CD4-positive, alpha-beta T cell (primary cell): ENCODE results near the gene AFAP1. TPM values are rescaled to one million over a fixed set of nuclear protein-coding genes. Genes with fewer than 3 reads are reported as not detected.

Experiments used
- ATAC-seq: fragments of 200-7000 bp; cut with Tn5 transposase; one replicate; pipeline ENCODE4 v1.10.0; 2022; ENCODE audit warnings: mild to moderate bottlenecking; ENCODE audit not compliant: poor library complexity
- CTCF ChIA-PET: fragments of 350-600 bp; sonication (Branson Sonifier 250); formaldehyde crosslinking; loops from one replicate; lab custom pipeline; 2021; ENCODE audit warnings: antibody characterized with exemption, inconsistent platforms; lab: Charles Lee
- POLR2A ChIA-PET: fragments of 350-600 bp; sonication (Branson Sonifier 250); formaldehyde crosslinking; loops from one replicate; lab custom pipeline; 2021; ENCODE audit warnings: antibody characterized with exemption, inconsistent platforms; lab: Charles Lee
- DNase-seq, 14 experiments: peaks; one replicate each; pipeline ENCODE4 v3.0.0-alpha.2; 2013 to 2020; ENCODE audit warnings: mixed read lengths in 2 of 14
- H3K27ac ChIP-seq, 2 donors: one replicate each; pipeline versions ENCODE4 v1.5.1 to v1.7.0; 2013; ENCODE audit warnings: low read length in 2 of 2, low read depth in 1 of 2, mild to moderate bottlenecking in 1 of 2
- H3K27me3 ChIP-seq, 2 experiments: 1 replicate in 1 of 2; 2 replicates in 1 of 2; pipeline versions ENCODE4 v1.6.1 to v1.7.0; 2013; ENCODE audit warnings: low read length in 2 of 2, control low read depth in 1 of 2, mild to moderate bottlenecking in 1 of 2, moderate library complexity in 1 of 2; ENCODE audit not compliant: insufficient read depth in 2 of 2, control insufficient read depth in 1 of 2
- H3K36me3 ChIP-seq: one replicate; pipeline ENCODE4 v1.6.1; 2013; ENCODE audit warnings: low read length, control low read depth; ENCODE audit not compliant: insufficient read depth
- H3K4me1 ChIP-seq: one replicate; pipeline ENCODE4 v1.6.1; 2013; ENCODE audit warnings: low read length, control low read depth; ENCODE audit not compliant: insufficient read depth
- H3K4me3 ChIP-seq: one replicate; pipeline ENCODE4 v1.5.1; 2013; ENCODE audit warnings: mild to moderate bottlenecking, low read length, moderate library complexity
- H3K9me3 ChIP-seq, 2 experiments: 1 replicate in 1 of 2; 2 replicates in 1 of 2; pipeline versions ENCODE4 v1.6.1 to v1.7.0; 2013; ENCODE audit warnings: low read length in 2 of 2, mild to moderate bottlenecking in 2 of 2, control low read depth in 1 of 2, moderate library complexity in 1 of 2; ENCODE audit not compliant: control insufficient read depth in 1 of 2, insufficient read depth in 1 of 2
- H3K27ac Mint-ChIP-seq: one replicate; pipeline ENCODE4 v1.8.0; 2020; ENCODE audit warnings: mixed read lengths
- H3K27me3 Mint-ChIP-seq: one replicate; pipeline ENCODE4 v1.8.0; 2021; ENCODE audit warnings: mixed read lengths
- H3K36me3 Mint-ChIP-seq: one replicate; pipeline ENCODE4 v1.8.0; 2021; ENCODE audit warnings: low read depth, mixed read lengths
- H3K4me1 Mint-ChIP-seq: one replicate; pipeline ENCODE4 v1.8.0; 2021; ENCODE audit warnings: low read depth, mixed read lengths
- H3K4me3 Mint-ChIP-seq: one replicate; pipeline ENCODE4 v1.8.0; 2020; ENCODE audit warnings: mild to moderate bottlenecking, mixed read lengths
- H3K9me3 Mint-ChIP-seq: one replicate; pipeline ENCODE4 v1.8.0; 2020; ENCODE audit warnings: mixed read lengths
- intact Hi-C, 2 experiments: fragments of 100-400 bp; cut with DNase I in 1 of 2; cut with micrococcal nuclease in 1 of 2; formaldehyde crosslinking; loops; one replicate each; pipeline versions ENCODE4 v1.15.1 to v1.9.0; 2023 to 2025; cut with DNase I, micrococcal nuclease
- total RNA-seq, 174 experiments: library from RNA in 2 of 174; stranded (reverse) in 2 of 174; gene quantifications; one replicate each; pipeline ENCODE4 v1.2.3 and lab custom pipeline; 2021 to 2026
- TF ChIP-seq, protein P1 (sequence below): fragments of 200-600 bp; IDR thresholded peaks from one replicate; pipeline ENCODE4 v1.8.0; 2022; ENCODE audit warnings: antibody characterized with exemption, mild to moderate bottlenecking

The AFAP1 gene
- total RNA-seq, 2 experiments from 2014 or later, result 9.8 to 10.9 TPM

GRCh38 chr4:7768736-7769135 lies 170.9 kb downstream of the AFAP1 start:
- POLR2A ChIA-PET, result no interaction called here

GRCh38 chr4:7767966-7768365 lies 171.7 kb downstream of the AFAP1 start:
- Histone ChIP-seq H3K4me3 (no peak overlapping the region), H3K4me1 (peaks cover 12% of the 10 kb centered on the region), H3K27me3 (no peaks in the 10 kb centered on the region), H3K27ac (no peak overlapping the region), H3K36me3 (peaks cover 11% of the 10 kb centered on the region), H3K9me3 (no peaks in the 10 kb centered on the region)
- intact Hi-C loops, result no loop called here
- H3K36me3 Mint-ChIP-seq, result peaks cover 48% of the 10 kb centered on the region
- H3K9me3 Mint-ChIP-seq, result no peaks in the 10 kb centered on the region
- CTCF ChIA-PET, result no interaction called here
- peaks cover 22% of the 10 kb centered on the region for H3K4me1 Mint-ChIP-seq
- no peak for DNase-seq
- no peak overlapping the region for H3K27ac Mint-ChIP-seq
- POLR2A ChIA-PET, result interaction anchor here (0.6 kb wide), 1 partner anchor 12 kb away, joined by 3 read pairs; no protein-coding TSS in a partner anchor
- TF ChIP-seq, protein P1, sequence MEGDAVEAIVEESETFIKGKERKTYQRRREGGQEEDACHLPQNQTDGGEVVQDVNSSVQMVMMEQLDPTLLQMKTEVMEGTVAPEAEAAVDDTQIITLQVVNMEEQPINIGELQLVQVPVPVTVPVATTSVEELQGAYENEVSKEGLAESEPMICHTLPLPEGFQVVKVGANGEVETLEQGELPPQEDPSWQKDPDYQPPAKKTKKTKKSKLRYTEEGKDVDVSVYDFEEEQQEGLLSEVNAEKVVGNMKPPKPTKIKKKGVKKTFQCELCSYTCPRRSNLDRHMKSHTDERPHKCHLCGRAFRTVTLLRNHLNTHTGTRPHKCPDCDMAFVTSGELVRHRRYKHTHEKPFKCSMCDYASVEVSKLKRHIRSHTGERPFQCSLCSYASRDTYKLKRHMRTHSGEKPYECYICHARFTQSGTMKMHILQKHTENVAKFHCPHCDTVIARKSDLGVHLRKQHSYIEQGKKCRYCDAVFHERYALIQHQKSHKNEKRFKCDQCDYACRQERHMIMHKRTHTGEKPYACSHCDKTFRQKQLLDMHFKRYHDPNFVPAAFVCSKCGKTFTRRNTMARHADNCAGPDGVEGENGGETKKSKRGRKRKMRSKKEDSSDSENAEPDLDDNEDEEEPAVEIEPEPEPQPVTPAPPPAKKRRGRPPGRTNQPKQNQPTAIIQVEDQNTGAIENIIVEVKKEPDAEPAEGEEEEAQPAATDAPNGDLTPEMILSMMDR, result no peak
- no peaks in the 10 kb centered on the region for H3K27me3 Mint-ChIP-seq
- no peak for ATAC-seq
- H3K4me3 Mint-ChIP-seq, result no peak overlapping the region

More at GRCh38 chr4:7768736-7769135, 170.9 kb downstream of the AFAP1 start:
- H3K4me1 Mint-ChIP-seq, result peaks cover 22% of the 10 kb centered on the region
- H3K9me3 ChIP-seq, result no peaks in the 10 kb centered on the region
- TF ChIP-seq, protein P1, result no peak
- intact Hi-C loops, result no loop called here
- no peak overlapping the region for H3K4me3 Mint-ChIP-seq
- H3K27me3 ChIP-seq, result no peaks in the 10 kb centered on the region
- ATAC-seq, result no peak
- no peak overlapping the region for H3K4me3 ChIP-seq
- peaks cover 17% of the 10 kb centered on the region for H3K36me3 ChIP-seq
- peaks cover 49% of the 10 kb centered on the region for H3K36me3 Mint-ChIP-seq
- CTCF ChIA-PET, result no interaction called here
- H3K4me1 ChIP-seq, result peaks cover 12% of the 10 kb centered on the region
- H3K27me3 Mint-ChIP-seq, result no peaks in the 10 kb centered on the region
- no peaks in the 10 kb centered on the region for H3K9me3 Mint-ChIP-seq
- H3K27ac Mint-ChIP-seq, result no peak overlapping the region
- no peak overlapping the region for H3K27ac ChIP-seq
- no peak for DNase-seq

DNA sequence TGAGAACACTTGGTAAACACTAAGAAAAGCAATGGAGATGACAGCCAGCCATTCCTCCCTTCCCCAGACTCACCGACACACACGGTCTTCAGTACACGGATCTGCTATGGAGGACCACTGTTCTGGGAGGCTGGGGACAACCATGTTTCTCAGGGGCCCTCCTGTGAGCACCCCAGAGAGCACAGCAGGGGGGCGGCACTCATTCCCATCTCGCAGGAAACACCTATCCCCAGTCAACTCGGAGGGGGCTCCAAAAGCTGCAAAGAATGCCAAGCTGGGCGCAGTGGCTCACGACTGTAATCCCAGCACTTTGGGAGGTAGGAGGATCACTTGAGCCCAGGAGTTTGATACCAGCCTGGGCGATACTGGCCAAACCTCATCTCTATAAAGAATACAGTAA lies 172.1 kb downstream of the AFAP1 start:
- Histone ChIP-seq H3K27ac (no peak overlapping the region), H3K27me3 (no peaks in the 10 kb centered on the region), H3K4me1 (peaks cover 12% of the 10 kb centered on the region), H3K4me3 (no peak overlapping the region), H3K9me3 (no peaks in the 10 kb centered on the region), H3K36me3 (peaks cover 9% of the 10 kb centered on the region)
- CTCF ChIA-PET, result no interaction called here
- peaks cover 45% of the 10 kb centered on the region for H3K36me3 Mint-ChIP-seq
- no peak for ATAC-seq
- POLR2A ChIA-PET, result interaction anchor here (0.6 kb wide), 1 partner anchor 13 kb away, joined by 3 read pairs; no protein-coding TSS in a partner anchor
- TF ChIP-seq, protein P1, result no peak
- no peak overlapping the region for H3K27ac Mint-ChIP-seq
- no peaks in the 10 kb centered on the region for H3K27me3 Mint-ChIP-seq
- DNase-seq, result no peak
- no peak overlapping the region for H3K4me3 Mint-ChIP-seq
- H3K9me3 Mint-ChIP-seq, result no peaks in the 10 kb centered on the region
- intact Hi-C loops, result no loop called here
- H3K4me1 Mint-ChIP-seq, result peaks cover 22% of the 10 kb centered on the region
